GM12891 (cell line): ENCODE results near the gene SCN8A.
A peak's percentile ranks its signal among the peaks of the same experiment; 100 is the strongest.

Source experiments
- DNase-seq: peaks from one replicate; pipeline ENCODE4 v3.0.0; 2011; ENCODE audit warnings: low spot score; ENCODE audit not compliant: insufficient read length
- FAIRE-seq: peaks from 2 replicates; lab custom pipeline; 2011; peaks lifted over from hg19 to GRCh38; lab: Jason Lieb, UNC
- PAX5 ChIP-seq: IDR thresholded peaks from 2 replicates; pipeline ENCODE4 v1.6.1; 2011; ENCODE audit warnings: low read length, moderate library complexity, mild to moderate bottlenecking; ENCODE audit not compliant: insufficient read depth, severe bottlenecking
- POLR2A ChIP-seq: IDR thresholded peaks from 2 replicates; pipeline ENCODE4 v1.6.1; 2011; ENCODE audit warnings: low read depth, low read length, control low read depth
- POLR2AphosphoS5 ChIP-seq: IDR thresholded peaks from 2 replicates; pipeline ENCODE4 v1.6.1; 2011; ENCODE audit warnings: low read depth, low read length, control low read depth
- POU2F2 ChIP-seq: IDR thresholded peaks from 2 replicates; pipeline ENCODE4 v1.6.1; 2011; ENCODE audit warnings: low read depth, mild to moderate bottlenecking, control low read depth, low read length, moderate library complexity
- SPI1 ChIP-seq: IDR thresholded peaks from 2 replicates; pipeline ENCODE4 v1.6.1; 2011; ENCODE audit warnings: low read depth, low read length, control low read depth
- TAF1 ChIP-seq: IDR thresholded peaks from 2 replicates; pipeline ENCODE4 v1.6.1; 2011; ENCODE audit warnings: low read depth, low read length, control low read depth

The SCN8A gene

DNA sequence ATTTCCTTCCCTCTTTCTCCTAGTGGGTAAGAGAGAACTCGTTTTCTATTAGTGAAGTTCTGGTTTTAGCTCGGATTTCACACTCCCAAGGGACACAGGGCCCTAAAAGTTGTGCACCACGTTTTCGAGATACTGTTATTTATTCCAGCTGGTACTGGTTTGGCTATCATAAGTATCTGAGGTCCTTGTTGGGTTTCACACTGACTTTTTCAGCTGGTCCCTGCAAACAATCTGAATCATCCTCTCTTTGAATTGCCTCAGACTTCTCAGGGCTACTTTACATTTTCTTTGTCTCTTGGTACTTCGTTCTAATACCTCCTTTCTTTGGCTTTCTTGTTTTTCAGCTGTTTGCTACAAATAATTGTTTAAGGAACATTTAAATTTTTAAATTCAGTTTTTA is 75.7 kb downstream of the SCN8A start:
- no peak for TF ChIP-seq SPI1
- no peak for TF ChIP-seq POLR2AphosphoS5
- no peak for TF ChIP-seq POLR2A
- TF ChIP-seq TAF1: no peak
- TF ChIP-seq PAX5: no peak
- TF ChIP-seq POU2F2: no peak

GRCh38 chr12:51667269-51667668 is 76.2 kb downstream of the SCN8A start:
- FAIRE-seq (no peak), DNase-seq (no peak)
- TF ChIP-seq POU2F2: no peak
- no peak for TF ChIP-seq TAF1
- no peak for TF ChIP-seq SPI1
- no peak for TF ChIP-seq POLR2AphosphoS5
- TF ChIP-seq PAX5: no peak
- TF ChIP-seq POLR2A: no peak

More for the DNA sequence above, 75.7 kb downstream of the SCN8A start:
- DNase-seq (no peak), FAIRE-seq (no peak)

GRCh38 chr12:51669271-51669670 is 78.2 kb downstream of the SCN8A start:
- FAIRE-seq (no peak), DNase-seq (no peak)
- TF ChIP-seq POLR2A (no peak), PAX5 (no peak), SPI1 (no peak), POU2F2 (no peak), POLR2AphosphoS5 (no peak), TAF1 (no peak)

DNA sequence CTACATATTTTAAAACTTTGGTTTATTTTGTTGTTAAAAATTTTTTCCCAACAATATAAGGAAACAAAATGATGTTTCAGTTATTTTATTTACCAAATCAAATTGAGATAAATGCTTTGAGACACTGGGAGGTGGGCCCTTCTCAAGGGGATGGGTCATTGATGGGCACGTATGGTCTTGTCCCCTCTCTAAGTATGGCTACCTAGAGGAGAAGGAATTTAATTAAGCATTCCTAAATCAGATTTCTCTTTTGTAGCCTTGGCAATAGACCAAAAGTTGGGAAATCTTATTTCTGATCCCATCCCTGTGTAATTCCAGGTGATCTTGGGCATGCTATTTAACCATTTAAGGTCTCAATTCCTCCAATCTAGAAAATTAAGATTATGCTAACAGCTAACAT is 79.0 kb downstream of the SCN8A start:
- DNase-seq (no peak), FAIRE-seq (no peak)
- TF ChIP-seq TAF1 (no peak), POLR2A (no peak), SPI1 (no peak), POU2F2 (no peak), PAX5 (no peak), POLR2AphosphoS5 (no peak)

DNA sequence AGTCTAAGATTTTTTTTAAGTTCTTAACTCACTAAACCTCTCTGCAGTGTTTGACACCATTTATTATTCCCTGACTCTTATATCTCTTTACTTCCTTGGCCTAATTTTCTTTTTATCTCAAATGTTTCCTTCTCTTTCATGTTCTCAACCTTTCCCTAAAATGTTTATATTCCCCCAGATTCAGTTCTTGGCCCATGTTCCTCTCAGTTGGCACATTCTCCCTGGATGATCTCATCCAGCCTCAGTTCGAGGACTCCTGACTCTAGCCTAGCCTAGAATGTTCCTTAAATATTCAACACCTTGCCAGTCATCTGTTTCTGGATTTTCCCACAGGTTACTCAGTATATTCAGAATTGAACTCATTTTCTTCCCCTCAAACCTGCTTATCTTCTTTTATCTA is 81.3 kb downstream of the SCN8A start:
- DNase-seq (no peak), FAIRE-seq (no peak)
- TF ChIP-seq SPI1: no peak
- no peak for TF ChIP-seq PAX5
- no peak for TF ChIP-seq TAF1
- no peak for TF ChIP-seq POLR2AphosphoS5
- no peak for TF ChIP-seq POU2F2
- TF ChIP-seq POLR2A: no peak

- FAIRE-seq: peak; percentile 41
- no peak for DNase-seq
- no peak for TF ChIP-seq POLR2A
- TF ChIP-seq POLR2AphosphoS5: no peak
- no peak for TF ChIP-seq POU2F2
- TF ChIP-seq SPI1: no peak
- no peak for TF ChIP-seq PAX5
- TF ChIP-seq TAF1: no peak
These were observed 84.2 kb downstream of the SCN8A start for GRCh38 chr12:51675071-51675803.

DNA sequence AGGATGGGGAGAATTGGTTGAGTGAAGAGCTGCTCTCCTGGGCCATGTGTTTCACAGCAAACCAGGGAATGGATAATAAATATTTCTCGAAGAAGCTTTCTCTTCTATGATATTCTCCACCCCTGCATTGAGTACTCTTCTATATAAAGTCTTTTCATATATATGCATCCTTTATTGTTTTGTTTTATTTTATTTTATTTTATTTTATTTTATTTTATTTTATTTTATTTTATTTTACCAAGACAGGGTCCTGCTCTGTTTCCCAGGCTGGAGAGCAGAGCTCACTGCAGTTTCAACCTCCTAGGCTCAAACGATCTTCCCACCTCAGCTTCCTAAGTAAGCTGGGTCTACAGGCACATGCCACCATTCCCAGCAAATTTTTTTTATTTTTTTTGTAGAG is 85.8 kb downstream of the SCN8A start:
- no peak for FAIRE-seq
- no peak for TF ChIP-seq POLR2A
- no peak for TF ChIP-seq TAF1
- no peak for TF ChIP-seq POLR2AphosphoS5
- TF ChIP-seq PAX5: no peak
- no peak for TF ChIP-seq POU2F2
- TF ChIP-seq SPI1: no peak

DNA sequence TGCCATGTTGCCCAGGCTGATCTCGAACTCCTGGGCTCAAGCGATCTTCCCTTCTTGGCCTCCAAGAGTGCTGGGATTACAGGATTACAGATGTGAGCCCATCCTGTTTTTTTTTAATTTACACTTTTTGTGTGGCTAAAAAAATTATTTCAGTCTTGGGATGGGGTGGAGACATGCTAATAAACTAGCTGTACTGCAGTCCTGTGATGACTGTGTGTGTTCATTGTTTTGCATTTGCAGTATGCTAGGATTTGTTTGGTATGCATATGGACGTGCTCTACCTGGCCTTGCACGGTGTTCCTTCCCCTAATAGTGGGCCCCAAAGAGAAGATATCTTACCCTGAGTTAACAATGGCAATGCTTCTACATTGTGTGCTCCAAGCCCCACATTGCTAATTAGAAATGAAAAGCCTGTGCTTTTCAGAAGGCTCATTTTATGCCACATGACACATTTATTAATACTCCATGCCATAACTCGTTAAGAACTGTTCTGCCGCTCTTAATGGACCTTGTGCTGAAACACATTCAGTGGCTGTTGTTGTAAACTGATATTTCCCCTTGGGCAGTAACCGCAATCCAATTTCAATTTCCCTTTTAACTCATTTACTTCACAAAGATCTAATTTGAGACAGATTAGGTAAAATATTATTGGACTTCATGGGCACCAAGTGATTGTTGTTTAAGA is 86.4 kb downstream of the SCN8A start:
- no peak for TF ChIP-seq POLR2AphosphoS5
- no peak for TF ChIP-seq PAX5
- TF ChIP-seq TAF1: no peak
- no peak for TF ChIP-seq POU2F2
- DNase-seq (no peak), FAIRE-seq (no peak)

More for the DNA sequence above, 85.8 kb downstream of the SCN8A start:
- no peak for DNase-seq

- FAIRE-seq (peak; percentile 62), DNase-seq (peak; percentile 21)
- TF ChIP-seq PAX5 (no peak), POU2F2 (no peak), SPI1 (no peak), POLR2AphosphoS5 (no peak), TAF1 (no peak), POLR2A (no peak)
These were observed 87.2 kb downstream of the SCN8A start for GRCh38 chr12:51678086-51678724.

- DNase-seq (no peak), FAIRE-seq (no peak)
- TF ChIP-seq POLR2AphosphoS5: no peak
- no peak for TF ChIP-seq POU2F2
- TF ChIP-seq TAF1: no peak
- no peak for TF ChIP-seq SPI1
- TF ChIP-seq POLR2A: no peak
- TF ChIP-seq PAX5: no peak
These were observed 91.9 kb downstream of the SCN8A start for GRCh38 chr12:51682981-51683380.
